ENCODE data around the gene TFDP1. TPM values are rescaled to one million over a fixed set of nuclear protein-coding genes. Genes with fewer than 3 reads are reported as not detected.

The TFDP1 gene
- polyA plus RNA-seq, 3 donors, result 30.3 to 54.0 (median 37.6) TPM

GRCh38 chr13:113671066-113672001 lies 86.8 kb downstream of the TFDP1 start:
- H3K27me3 ChIP-seq (ENCODE audit: control insufficient read depth in 2 of 2, insufficient read depth in 2 of 2, low read length in 2 of 2), result no peaks in the 10 kb centered on the region
- DNase-seq, result no peak
- WGBS (ENCODE audit: insufficient coverage), result 96% methylated on average over 50 of the region's 54 CpGs

More at GRCh38 chr13:113671066-113672001, 86.8 kb downstream of the TFDP1 start:
- Histone ChIP-seq H3K4me2 (replicated peaks; ENCODE audit: extremely low read depth, low read length, poor library complexity, severe bottlenecking) (no peak overlapping the region), H3K9ac (ENCODE audit: insufficient read depth, low read length, poor library complexity, severe bottlenecking) (no peak overlapping the region), H3K9me3 (replicated peaks in 1 of 2; ENCODE audit: control insufficient read depth in 1 of 2, insufficient read depth in 1 of 2, low read length in 2 of 2) (no peaks in the 10 kb centered on the region), H3K79me2 (ENCODE audit: insufficient read depth, low read length) (no peaks in the 10 kb centered on the region), H3K36me3 (replicated peaks in 1 of 2; ENCODE audit: control insufficient read depth in 1 of 2, insufficient read depth in 2 of 2, low read length in 2 of 2) (no peaks in the 10 kb centered on the region), H2AFZ (ENCODE audit: insufficient read depth, low read depth, low read length, poor library complexity, severe bottlenecking) (no peak overlapping the region), H3K27ac (ENCODE audit: low read depth in 1 of 2, low read length in 2 of 2) (no peak overlapping the region), H3K4me3 (replicated peaks in 1 of 3; ENCODE audit: low read depth in 2 of 3, low read length in 3 of 3) (no peak overlapping the region), H4K20me1 (ENCODE audit: insufficient read depth, low read length) (no peaks in the 10 kb centered on the region), H3K4me1 (ENCODE audit: control insufficient read depth in 1 of 2, insufficient read depth in 2 of 2, low read length in 2 of 2) (no peaks in the 10 kb centered on the region)
- no peaks in the 10 kb centered on the region for H3K36me3 Mint-ChIP-seq
- H3K4me1 Mint-ChIP-seq, result no peaks in the 10 kb centered on the region
- no peak for TF ChIP-seq CTCF (IDR thresholded peaks at IDR 0.05)
- no peak overlapping the region for H3K4me3 Mint-ChIP-seq
- intact Hi-C loops (cut with micrococcal nuclease), result no loop called here
- no peak overlapping the region for H3K27ac Mint-ChIP-seq
- peaks cover 0 to 8% (median 0%) of the 10 kb centered on the region in 7 donors for H3K9me3 Mint-ChIP-seq
- peaks cover 0 to 5% (median 2%) of the 10 kb centered on the region in 3 donors for H3K27me3 Mint-ChIP-seq (ENCODE audit: low read depth in 3 of 3)

Measured in CD14-positive monocyte (primary cell).